Right lobe of liver (tissue), 4 donors: Measurements from ENCODE around the gene SRP19.

ENCODE experiments used
- CTCF ChIP-seq, 4 donors: fragments of 200-600 bp in 3 of 4; fragments of 450-650 bp in 1 of 4; IDR thresholded peaks; one replicate each; pipeline versions ENCODE4 v1.5.1 to v1.8.0; 2016 to 2022; ENCODE audit warnings: antibody characterized with exemption in 4 of 4, mild to moderate bottlenecking in 2 of 4
- POLR2A ChIP-seq: fragments of 450-650 bp; IDR thresholded peaks from one replicate; pipeline ENCODE4 v1.6.1; 2017; ENCODE audit warnings: antibody characterized with exemption, mild to moderate bottlenecking
- donor health status: DM: no; HTN: no; CAD: no.
- donor health status: DM: no; HTN: no; CAD: no.
- donor health status: DM: no; HTN: yes; CAD: no.

- TF ChIP-seq CTCF (IDR thresholded peaks at IDR 0.05) (no peak), POLR2A (no peak)
These were observed 3.2 kb upstream of the SRP19 start for GRCh38 chr5:112857866-112858265.
